Osteoblast (primary cell): ENCODE data around the gene RANBP1. TPM values are rescaled to one million over a fixed set of nuclear protein-coding genes. Genes with fewer than 3 reads are reported as not detected.
A peak's percentile ranks its signal among the peaks of the same experiment; 100 is the strongest.

Experiments used
- DNase-seq: peaks from one replicate; pipeline ENCODE4 v3.0.0; 2011; ENCODE audit warnings: low spot score, mixed read lengths; ENCODE audit not compliant: insufficient read length; ENCODE audit errors: missing footprints
- H2AFZ ChIP-seq: 2 replicates; pipeline ENCODE4 v1.6.0; 2011; ENCODE audit warnings: mild to moderate bottlenecking, low read length
- H3K27ac ChIP-seq: 2 replicates; pipeline ENCODE4 v1.5.1; 2011; ENCODE audit warnings: mild to moderate bottlenecking, low read depth, low read length, moderate library complexity
- H3K27me3 ChIP-seq: 2 replicates; pipeline ENCODE4 v1.6.0; 2012; ENCODE audit warnings: mild to moderate bottlenecking, control low read depth, inconsistent platforms, low read length, moderate library complexity; ENCODE audit not compliant: insufficient read depth
- H3K36me3 ChIP-seq: 2 replicates; pipeline ENCODE4 v1.5.1; 2011; ENCODE audit warnings: mild to moderate bottlenecking, low read length, control low read depth, moderate library complexity; ENCODE audit not compliant: insufficient read depth
- H3K4me1 ChIP-seq: 2 replicates; pipeline ENCODE4 v1.5.1; 2011; ENCODE audit warnings: mild to moderate bottlenecking, low read length, control low read depth, moderate library complexity; ENCODE audit not compliant: insufficient read depth
- H3K4me2 ChIP-seq: 2 replicates; pipeline ENCODE4 v1.6.0; 2011; ENCODE audit warnings: mild to moderate bottlenecking, low read length; ENCODE audit not compliant: insufficient read depth
- H3K4me3 ChIP-seq: fragments of 200-600 bp; sonication (generic); 3 replicates; pipeline ENCODE4 v1.5.1; 2012; ENCODE audit warnings: mild to moderate bottlenecking, low read length, inconsistent platforms; ENCODE audit not compliant: insufficient read depth
- H3K79me2 ChIP-seq: 2 replicates; pipeline ENCODE4 v1.6.0; 2012; ENCODE audit warnings: mild to moderate bottlenecking, low read length, control low read depth, inconsistent platforms; ENCODE audit not compliant: insufficient read depth
- H3K9me3 ChIP-seq: 2 replicates; pipeline ENCODE4 v1.5.1; 2011; ENCODE audit warnings: low read depth, low read length, control low read depth
- H4K20me1 ChIP-seq: 2 replicates; pipeline ENCODE4 v1.6.0; 2012; ENCODE audit warnings: mild to moderate bottlenecking, low read length, control low read depth; ENCODE audit not compliant: insufficient read depth
- total RNA-seq: library from RNA; depleted of rRNA; stranded (reverse); fragments of >200 nt; gene quantifications from 2 replicates; pipeline ENCODE4 v1.2.3, GENCODE V29; 2012
- TF ChIP-seq, protein P1 (sequence below): IDR thresholded peaks from 2 replicates; pipeline ENCODE4 v1.5.1; 2011; ENCODE audit warnings: mild to moderate bottlenecking, low read depth, low read length, moderate library complexity; ENCODE audit errors: extremely low read depth

The RANBP1 gene
- total RNA-seq, 1 donor, result 85.8 TPM

GRCh38 chr22:20080445-20080775 lies 35.5 kb upstream of the RANBP1 start:
- no peaks in the 10 kb centered on the region for H3K9me3 ChIP-seq
- H3K4me2 ChIP-seq, result peak overlapping the region; percentile 100
- H3K36me3 ChIP-seq, result no peaks in the 10 kb centered on the region
- H2AFZ ChIP-seq, result peak overlapping the region; percentile 69
- H4K20me1 ChIP-seq, result peaks cover 40% of the 10 kb centered on the region
- H3K4me3 ChIP-seq, result peak overlapping the region; percentile 96
- H3K27ac ChIP-seq, result peak overlapping the region; percentile 81
- DNase-seq, result peak; percentile 96
- TF ChIP-seq, protein P1, sequence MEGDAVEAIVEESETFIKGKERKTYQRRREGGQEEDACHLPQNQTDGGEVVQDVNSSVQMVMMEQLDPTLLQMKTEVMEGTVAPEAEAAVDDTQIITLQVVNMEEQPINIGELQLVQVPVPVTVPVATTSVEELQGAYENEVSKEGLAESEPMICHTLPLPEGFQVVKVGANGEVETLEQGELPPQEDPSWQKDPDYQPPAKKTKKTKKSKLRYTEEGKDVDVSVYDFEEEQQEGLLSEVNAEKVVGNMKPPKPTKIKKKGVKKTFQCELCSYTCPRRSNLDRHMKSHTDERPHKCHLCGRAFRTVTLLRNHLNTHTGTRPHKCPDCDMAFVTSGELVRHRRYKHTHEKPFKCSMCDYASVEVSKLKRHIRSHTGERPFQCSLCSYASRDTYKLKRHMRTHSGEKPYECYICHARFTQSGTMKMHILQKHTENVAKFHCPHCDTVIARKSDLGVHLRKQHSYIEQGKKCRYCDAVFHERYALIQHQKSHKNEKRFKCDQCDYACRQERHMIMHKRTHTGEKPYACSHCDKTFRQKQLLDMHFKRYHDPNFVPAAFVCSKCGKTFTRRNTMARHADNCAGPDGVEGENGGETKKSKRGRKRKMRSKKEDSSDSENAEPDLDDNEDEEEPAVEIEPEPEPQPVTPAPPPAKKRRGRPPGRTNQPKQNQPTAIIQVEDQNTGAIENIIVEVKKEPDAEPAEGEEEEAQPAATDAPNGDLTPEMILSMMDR, result no peak
- H3K4me1 ChIP-seq, result peaks cover 18% of the 10 kb centered on the region
- H3K79me2 ChIP-seq, result peaks cover 49% of the 10 kb centered on the region
- no peaks in the 10 kb centered on the region for H3K27me3 ChIP-seq

DNA sequence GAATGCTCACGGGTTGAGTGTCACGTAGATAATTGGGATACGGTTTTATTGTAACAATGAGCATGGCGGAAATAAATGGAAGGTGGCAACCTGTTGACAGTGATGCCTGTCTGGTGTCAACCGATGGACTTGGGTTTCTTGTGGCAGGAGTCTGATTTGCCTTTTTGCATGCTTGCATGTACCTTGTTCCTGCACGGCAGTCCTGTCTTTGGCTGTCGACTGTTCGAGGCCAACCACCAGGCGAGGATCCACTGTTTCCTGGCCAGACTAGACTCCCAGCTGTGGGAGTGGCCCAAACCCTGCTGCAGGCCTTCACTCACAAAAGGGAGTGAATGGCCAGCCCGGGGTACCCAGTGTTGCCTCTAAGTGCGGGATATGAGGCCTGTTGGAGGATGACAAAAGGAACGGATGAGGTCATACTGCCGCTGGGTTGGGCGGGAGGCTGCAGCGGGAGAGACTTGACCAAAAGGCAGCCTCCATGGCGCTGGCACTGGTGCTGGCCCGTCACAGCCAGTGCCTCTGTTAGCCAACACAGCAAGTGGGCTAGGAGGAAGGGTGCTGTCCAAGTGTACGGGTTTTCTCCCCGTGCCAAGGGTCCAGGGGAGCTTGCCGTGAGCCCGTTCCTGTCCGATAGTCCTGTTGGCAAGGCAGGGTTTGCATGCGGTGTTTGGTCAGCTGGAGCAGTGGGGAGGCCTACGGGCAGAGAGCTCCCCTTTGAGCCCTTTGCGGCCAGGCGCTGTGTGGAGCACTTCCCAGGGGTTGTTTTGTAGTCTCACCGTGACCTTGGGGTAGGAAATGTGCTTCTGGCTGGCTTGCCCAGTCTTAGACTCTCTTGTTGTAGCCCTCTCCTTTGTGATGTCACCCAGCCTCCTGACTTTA lies 34.9 kb upstream of the RANBP1 start:
- DNase-seq, result peak; percentile 91
- peaks cover 18% of the 10 kb centered on the region for H3K4me1 ChIP-seq
- TF ChIP-seq, protein P1, result no peak
- peaks cover 55% of the 10 kb centered on the region for H3K79me2 ChIP-seq
- H3K36me3 ChIP-seq, result peaks cover 5% of the 10 kb centered on the region
- peak overlapping the region; percentile 81 for H3K27ac ChIP-seq
- H3K4me2 ChIP-seq, result peak overlapping the region; percentile 100
- H3K9me3 ChIP-seq, result no peaks in the 10 kb centered on the region
- H4K20me1 ChIP-seq, result peaks cover 45% of the 10 kb centered on the region
- H3K4me3 ChIP-seq, result peak overlapping the region; percentile 96
- no peaks in the 10 kb centered on the region for H3K27me3 ChIP-seq
- H2AFZ ChIP-seq, result peak overlapping the region; percentile 69

- Histone ChIP-seq H3K4me1 (peaks cover 18% of the 10 kb centered on the region), H4K20me1 (peaks cover 53% of the 10 kb centered on the region), H3K27ac (peak overlapping the region; percentile 5), H3K36me3 (peaks cover 28% of the 10 kb centered on the region), H2AFZ (no peak overlapping the region), H3K4me2 (no peak overlapping the region), H3K9me3 (no peaks in the 10 kb centered on the region), H3K27me3 (no peaks in the 10 kb centered on the region), H3K79me2 (peaks cover 78% of the 10 kb centered on the region), H3K4me3 (no peak overlapping the region)
- DNase-seq, result peak; percentile 65
- TF ChIP-seq, protein P1, result no peak
These were observed 32.6 kb upstream of the RANBP1 start for GRCh38 chr22:20083157-20083890.
